PFSK-1 (cell line): ENCODE data around the gene BAZ1B.

Source experiments
- POLR2AphosphoS5 ChIP-seq: IDR thresholded peaks from 2 replicates; pipeline ENCODE4 v1.6.1; 2012; ENCODE audit warnings: low read depth, mild to moderate bottlenecking, control low read depth, low read length, moderate library complexity
- REST ChIP-seq, 2 experiments: IDR thresholded peaks; 2 replicates each; pipeline versions ENCODE4 v1.6.1 to v1.8.0; 2011 to 2012; ENCODE audit warnings: low read depth in 2 of 2, low read length in 2 of 2, control low read depth in 1 of 2, inconsistent platforms in 1 of 2, mild to moderate bottlenecking in 1 of 2, moderate library complexity in 1 of 2; ENCODE audit not compliant: insufficient read depth in 1 of 2
- SIN3A ChIP-seq: IDR thresholded peaks from 2 replicates; pipeline ENCODE4 v1.6.1; 2012; ENCODE audit warnings: mild to moderate bottlenecking, low read length, moderate library complexity, borderline replicate concordance; ENCODE audit not compliant: insufficient read depth

- TF ChIP-seq REST (IDR thresholded peaks at IDR 0.05; ENCODE audit: insufficient read depth in 1 of 2, low read depth in 2 of 2, low read length in 2 of 2) (no peak), POLR2AphosphoS5 (no peak), SIN3A (no peak)
Measured at GRCh38 chr7:73555411-73555982, 33.4 kb upstream of the BAZ1B start.
